Mammary epithelial cell (primary cell): ENCODE results near the gene NUAK1.

Source experiments
- EZH2 ChIP-seq: IDR thresholded peaks from 2 replicates; pipeline ENCODE4 v1.6.1; 2012; ENCODE audit warnings: low read length, inconsistent platforms, borderline replicate concordance
- TF ChIP-seq, protein P1 (sequence below), 2 donors: IDR thresholded peaks in 1 of 2; conservative IDR thresholded peaks in 1 of 2; 2 replicates each; pipeline ENCODE4 v1.5.1; 2011 to 2012; ENCODE audit warnings: inconsistent platforms in 2 of 2, low read length in 2 of 2, mild to moderate bottlenecking in 2 of 2, control low read depth in 1 of 2, low read depth in 1 of 2; ENCODE audit not compliant: insufficient read depth in 1 of 2; ENCODE audit errors: extremely low read depth in 1 of 2

DNA sequence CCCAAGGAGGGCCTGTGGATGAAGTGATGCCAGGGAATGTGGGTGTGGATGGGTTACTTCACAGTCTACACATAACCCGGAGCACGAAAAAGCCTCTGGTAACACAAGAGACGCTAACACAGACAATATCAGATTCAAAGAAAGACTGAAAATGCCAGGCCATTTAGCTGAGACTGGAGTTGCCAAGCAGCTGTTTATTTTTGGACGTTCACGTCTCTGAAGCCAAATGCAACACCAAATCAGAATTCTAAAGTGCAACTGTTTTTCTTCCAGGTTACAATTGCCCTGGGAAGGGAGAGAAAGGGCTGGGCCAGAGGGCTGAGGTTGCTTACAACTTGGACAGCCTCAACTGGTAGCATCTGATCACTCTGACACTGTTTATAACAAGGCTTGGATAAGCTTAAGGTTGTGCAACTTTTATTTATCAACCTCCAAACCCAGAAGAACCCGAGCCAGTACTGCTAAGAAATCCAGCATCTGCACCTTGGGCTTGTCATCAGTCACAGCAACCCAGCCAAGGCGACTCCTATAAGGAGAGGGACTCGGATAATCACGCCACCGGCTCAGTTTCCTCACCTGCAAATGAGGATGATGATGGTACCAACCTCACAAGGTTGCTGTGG is 24.8 kb downstream of the NUAK1 start:
- TF ChIP-seq, protein P1, sequence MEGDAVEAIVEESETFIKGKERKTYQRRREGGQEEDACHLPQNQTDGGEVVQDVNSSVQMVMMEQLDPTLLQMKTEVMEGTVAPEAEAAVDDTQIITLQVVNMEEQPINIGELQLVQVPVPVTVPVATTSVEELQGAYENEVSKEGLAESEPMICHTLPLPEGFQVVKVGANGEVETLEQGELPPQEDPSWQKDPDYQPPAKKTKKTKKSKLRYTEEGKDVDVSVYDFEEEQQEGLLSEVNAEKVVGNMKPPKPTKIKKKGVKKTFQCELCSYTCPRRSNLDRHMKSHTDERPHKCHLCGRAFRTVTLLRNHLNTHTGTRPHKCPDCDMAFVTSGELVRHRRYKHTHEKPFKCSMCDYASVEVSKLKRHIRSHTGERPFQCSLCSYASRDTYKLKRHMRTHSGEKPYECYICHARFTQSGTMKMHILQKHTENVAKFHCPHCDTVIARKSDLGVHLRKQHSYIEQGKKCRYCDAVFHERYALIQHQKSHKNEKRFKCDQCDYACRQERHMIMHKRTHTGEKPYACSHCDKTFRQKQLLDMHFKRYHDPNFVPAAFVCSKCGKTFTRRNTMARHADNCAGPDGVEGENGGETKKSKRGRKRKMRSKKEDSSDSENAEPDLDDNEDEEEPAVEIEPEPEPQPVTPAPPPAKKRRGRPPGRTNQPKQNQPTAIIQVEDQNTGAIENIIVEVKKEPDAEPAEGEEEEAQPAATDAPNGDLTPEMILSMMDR (conservative IDR thresholded peaks at IDR 0.05 in 1 of 2, IDR thresholded peaks at IDR 0.05 in 1 of 2; ENCODE audit: extremely low read depth in 1 of 2, insufficient read depth in 1 of 2, low read depth in 1 of 2, low read length in 2 of 2), result no peak
- no peak for TF ChIP-seq EZH2
